ENCODE results near the gene UQCR10.
"Not testable (repeated sequence)": the region's sequence is repeated elsewhere in the genome, so short reads cannot be mapped to it uniquely, and the experiment has no call there.

The UQCR10 gene

GRCh38 chr22:29737251-29738117, 29.7 kb upstream of the UQCR10 start:
- no peak for DNase-seq

DNA sequence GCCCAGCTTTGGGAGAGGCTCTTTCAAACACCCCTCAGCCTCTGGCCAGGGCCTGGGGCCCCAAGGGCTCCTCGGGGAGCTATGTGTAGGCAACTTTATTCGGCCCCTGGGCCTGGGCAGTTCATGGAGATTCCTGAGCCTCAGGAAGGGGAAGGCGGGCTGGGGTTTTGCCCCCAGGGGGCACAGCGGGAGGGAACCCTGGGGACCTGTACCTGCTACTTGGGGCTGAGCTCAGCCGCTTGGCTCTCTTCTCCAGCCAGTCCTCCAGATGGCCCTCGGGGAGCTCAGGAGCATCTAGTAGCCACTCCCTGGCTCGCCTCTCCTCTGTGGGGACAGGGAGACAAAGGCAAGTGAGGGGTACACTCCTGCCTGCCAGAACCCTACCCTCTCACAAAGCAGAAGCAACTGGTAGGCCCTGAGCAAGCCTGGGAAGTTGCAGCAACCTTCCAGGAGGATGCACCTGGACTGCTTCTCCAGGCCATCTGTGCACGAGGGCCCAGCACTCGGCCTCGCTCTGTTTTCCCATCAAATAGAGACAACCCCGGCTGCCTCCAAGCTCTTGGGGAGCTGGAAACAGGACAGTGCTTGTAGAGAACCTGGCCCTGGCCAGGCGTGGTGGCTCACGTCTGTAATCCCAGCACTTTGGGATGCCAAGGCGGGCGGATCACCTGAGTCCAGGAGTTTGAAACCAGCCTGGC, 28.9 kb upstream of the UQCR10 start:
- DNase-seq = no peak

- no peak for DNase-seq
These were observed 27.8 kb upstream of the UQCR10 start for GRCh38 chr22:29739346-29739875.

- DNase-seq = no peak
These were observed 27.0 kb upstream of the UQCR10 start for GRCh38 chr22:29740216-29740615.

DNA sequence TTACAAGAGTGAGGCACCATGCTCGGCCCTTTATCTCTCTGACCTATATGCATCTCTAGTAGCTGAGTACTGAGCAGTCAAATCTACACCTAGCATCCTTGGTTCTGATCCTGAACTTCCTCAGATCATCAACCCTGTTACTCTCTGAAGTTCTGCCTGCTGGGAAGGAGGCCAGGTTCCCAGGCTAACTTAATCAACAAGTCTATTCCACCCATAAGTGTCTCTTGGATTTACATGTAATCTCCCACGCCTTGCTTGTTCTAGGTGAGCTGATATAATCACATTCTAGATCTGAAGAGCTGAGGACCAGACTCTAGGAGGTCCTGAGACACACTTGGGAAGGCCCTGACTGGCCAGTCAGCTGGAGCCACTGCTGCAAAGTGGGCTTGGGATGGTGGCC, 25.2 kb upstream of the UQCR10 start:
- no peak for DNase-seq

- DNase-seq = no peak
These were observed 24.8 kb upstream of the UQCR10 start for GRCh38 chr22:29742326-29742725.

DNA sequence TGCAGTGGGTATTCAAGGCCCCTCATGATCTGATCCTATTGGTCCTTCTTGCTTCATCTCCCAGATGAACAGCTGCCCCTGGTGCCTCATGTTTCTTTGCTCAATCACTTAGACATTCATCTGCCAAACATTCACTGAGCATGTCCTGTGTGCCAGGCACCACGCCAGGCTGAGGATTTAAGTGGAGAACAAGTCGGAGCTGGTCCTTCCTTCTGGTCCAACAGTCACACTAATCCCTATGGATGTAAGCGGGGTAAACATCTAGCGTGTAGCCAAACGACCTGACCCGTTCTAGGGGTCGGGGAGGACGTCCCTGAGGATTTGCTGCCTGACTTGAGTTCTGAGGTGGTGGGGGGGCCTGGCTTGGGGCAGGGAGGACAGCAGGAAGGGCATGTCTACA, 22.3 kb upstream of the UQCR10 start:
- DNase-seq = no peak

GRCh38 chr22:29747832-29748231, 19.3 kb upstream of the UQCR10 start:
- no peak for DNase-seq

- no peak for DNase-seq
These were observed 18.8 kb upstream of the UQCR10 start for GRCh38 chr22:29748248-29748893.

GRCh38 chr22:29750029-29750428, 17.1 kb upstream of the UQCR10 start:
- no peak for DNase-seq

DNA sequence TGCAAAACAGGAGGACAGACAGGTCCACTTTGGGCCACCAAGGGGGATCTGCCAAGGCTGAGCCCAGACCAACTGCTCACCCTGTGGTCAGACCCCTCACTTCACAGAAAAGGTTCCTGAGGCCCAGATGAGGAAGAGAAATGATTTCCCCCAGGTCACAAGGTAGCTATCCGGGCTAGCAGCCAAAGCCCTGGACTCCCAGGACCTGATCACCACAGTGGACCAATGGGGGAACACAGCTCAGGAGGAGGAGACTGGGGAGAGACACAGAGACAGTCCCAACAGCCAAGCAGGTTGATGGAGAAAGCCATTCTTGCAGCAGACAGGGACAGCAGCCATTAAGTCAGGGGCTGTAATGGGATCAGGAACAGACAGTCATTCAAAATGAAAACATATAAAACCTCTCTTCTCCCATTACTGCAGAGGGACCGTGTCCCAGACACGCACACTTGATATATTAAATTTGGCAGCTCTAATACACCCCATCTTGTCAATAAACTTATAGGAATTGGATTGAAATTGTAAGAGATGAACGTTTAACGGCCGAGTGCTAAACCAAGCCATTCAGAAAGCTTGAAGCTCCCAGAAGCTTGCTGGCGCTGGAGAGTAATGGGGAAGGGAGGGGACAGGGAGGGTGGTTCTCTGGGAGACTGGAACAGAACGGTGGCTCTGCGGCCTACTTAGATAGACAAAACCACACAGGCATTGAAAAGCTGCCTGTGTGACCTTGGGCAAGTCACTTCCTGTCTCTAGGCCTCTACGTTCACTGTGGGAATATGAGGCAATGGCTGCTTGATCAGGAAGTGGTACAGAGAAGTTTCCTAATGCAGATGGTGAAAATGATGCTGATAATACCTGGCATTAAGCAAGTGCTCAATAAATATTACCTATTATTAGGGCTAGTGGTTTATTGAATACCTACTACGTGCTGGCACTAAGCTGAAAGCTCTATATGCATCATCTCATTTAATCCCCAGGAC, 16.3 kb upstream of the UQCR10 start:
- DNase-seq = peak; percentile 52 to 78 (median 72)

GRCh38 chr22:29751669-29752068, 15.5 kb upstream of the UQCR10 start:
- no peak for DNase-seq

GRCh38 chr22:29753808-29754657, 13.1 kb upstream of the UQCR10 start:
- DNase-seq = no peak

DNA sequence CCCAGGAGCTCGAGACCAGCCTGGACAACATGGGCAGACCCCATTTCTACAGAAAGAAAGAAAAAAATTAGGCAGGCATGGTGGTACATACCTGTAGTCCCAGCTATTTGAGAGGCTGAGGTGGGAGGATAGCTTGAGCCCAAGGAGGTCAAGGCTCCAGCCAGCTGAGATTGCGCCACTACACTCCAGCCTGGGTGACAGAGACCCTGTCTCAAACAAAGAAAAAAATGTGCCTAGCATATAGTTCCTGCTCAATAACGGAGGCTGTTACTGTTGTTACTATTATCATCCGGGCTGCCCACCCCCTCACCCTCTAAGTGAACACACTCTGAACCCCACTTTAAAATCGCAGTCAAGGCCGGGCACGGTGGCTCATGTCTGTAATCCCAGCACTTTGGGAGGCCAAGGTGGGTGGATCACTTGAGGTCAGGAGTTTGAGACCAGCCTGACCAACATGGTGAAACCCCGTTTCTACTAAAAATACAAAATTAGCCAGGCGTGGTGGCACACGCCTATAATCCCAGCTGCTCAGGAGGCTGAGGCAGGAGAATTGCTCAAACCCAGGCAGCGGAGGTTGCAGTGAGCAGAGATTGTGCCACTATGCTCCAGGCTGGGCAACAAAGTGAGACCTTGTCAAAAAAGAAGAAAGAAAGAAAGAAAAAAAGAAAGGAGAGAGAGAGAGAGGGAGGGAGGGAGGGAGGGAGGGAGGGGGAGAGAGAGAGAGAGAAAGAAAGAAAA, 12.3 kb upstream of the UQCR10 start:
- DNase-seq = not testable (repeated sequence)

DNA sequence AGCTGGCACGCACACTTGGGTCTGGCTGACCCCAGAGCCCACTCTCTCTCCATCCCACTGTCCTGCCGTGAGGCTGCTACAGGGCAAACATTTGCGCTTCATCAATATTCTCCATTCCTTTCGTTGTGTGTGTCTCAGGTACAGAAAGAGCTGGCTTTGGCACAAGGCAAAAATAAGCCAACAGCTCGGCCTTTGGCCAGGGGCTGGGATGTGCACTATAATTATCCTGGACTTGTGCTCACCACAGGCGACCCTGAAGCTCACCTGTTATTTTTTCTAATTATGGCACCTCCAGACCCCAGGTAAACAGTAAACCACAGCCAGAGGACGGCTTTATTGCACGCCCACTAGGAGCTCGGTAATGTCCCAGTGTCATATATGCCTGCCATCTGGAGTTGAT, 11.3 kb upstream of the UQCR10 start:
- DNase-seq = no peak

- DNase-seq = no peak
These were observed 10.8 kb upstream of the UQCR10 start for GRCh38 chr22:29756341-29756740.

DNA sequence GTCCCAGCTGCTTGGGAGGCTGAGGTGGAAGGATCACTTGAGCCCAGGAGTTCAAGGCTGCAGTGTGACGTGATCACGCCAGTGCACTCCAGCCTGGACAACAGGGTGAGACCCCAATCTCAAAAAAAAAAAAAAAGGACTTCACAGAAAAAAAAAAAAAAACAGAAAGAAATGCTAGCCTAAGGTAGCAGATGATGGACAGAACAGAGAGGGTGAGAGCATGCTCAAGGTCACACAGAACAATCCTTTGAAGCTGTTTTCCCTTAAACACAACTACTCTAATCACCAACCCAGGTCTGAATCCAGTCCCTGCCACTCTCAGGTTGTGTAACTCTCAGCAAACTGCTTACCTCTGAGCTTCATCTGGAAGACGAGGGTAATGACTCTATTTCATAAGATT, 10.1 kb upstream of the UQCR10 start:
- no peak for DNase-seq

DNA sequence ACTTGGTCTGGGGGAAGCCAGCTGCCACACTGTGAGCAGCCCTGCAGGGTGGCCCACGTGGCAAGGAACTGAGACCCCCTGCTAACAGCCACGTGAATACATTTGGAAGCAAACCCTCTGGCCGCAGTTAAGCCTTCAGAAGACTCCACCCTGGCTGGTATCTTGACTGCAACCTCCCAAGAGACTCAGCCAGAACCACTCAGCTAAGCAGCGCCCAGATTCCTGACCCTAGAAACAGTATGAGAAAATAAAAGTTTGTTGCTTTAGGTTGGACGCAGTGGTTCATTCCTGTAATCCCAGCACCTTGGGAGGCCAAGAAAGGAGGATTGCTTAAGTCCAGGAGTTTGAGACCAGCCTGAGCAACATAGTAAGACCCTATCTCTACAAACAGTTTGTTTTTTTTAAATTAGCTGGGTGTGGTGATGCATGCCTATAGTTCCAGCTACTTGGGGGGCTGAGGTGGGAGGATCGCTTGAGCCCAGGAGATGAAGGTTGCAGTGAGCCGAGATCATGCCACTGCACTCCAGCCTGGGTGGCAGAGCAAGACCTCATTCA, 9.0 kb upstream of the UQCR10 start:
- DNase-seq = no peak

- DNase-seq = no peak
These were observed 8.2 kb upstream of the UQCR10 start for GRCh38 chr22:29758959-29759358.

- DNase-seq = no peak
These were observed 4.9 kb upstream of the UQCR10 start for GRCh38 chr22:29762263-29762662.
